Nephron progenitor cell (in vitro differentiated cells): Measurements from ENCODE around the gene ARHGEF12.

ENCODE experiments used
- DNase-seq: peaks from one replicate; pipeline ENCODE4 v3.0.0; 2021
- H3K27ac Mint-ChIP-seq: 2 replicates; pipeline ENCODE4 v1.8.0; 2021; ENCODE audit warnings: mild to moderate bottlenecking, moderate library complexity, mixed read lengths
- H3K27me3 Mint-ChIP-seq: 2 replicates; pipeline ENCODE4 v1.8.0; 2021; ENCODE audit warnings: mild to moderate bottlenecking, low read depth, mixed read lengths; ENCODE audit not compliant: poor library complexity
- H3K36me3 Mint-ChIP-seq: 2 replicates; pipeline ENCODE4 v1.8.0; 2021; ENCODE audit warnings: low read depth, mixed read lengths
- H3K4me1 Mint-ChIP-seq: 2 replicates; pipeline ENCODE4 v1.8.0; 2021; ENCODE audit warnings: mixed read lengths
- H3K4me3 Mint-ChIP-seq: 2 replicates; pipeline ENCODE4 v1.8.0; 2021; ENCODE audit warnings: mild to moderate bottlenecking, moderate library complexity, mixed read lengths
- H3K9me3 Mint-ChIP-seq: 2 replicates; pipeline ENCODE4 v1.8.0; 2021; ENCODE audit warnings: mild to moderate bottlenecking, moderate library complexity, mixed read lengths
- TF ChIP-seq, protein P1 (sequence below): fragments of 200-600 bp; sonication (generic); IDR thresholded peaks from 2 replicates; pipeline ENCODE4 v1.5.0; 2021; ENCODE audit warnings: antibody characterized with exemption

The ARHGEF12 gene

DNA sequence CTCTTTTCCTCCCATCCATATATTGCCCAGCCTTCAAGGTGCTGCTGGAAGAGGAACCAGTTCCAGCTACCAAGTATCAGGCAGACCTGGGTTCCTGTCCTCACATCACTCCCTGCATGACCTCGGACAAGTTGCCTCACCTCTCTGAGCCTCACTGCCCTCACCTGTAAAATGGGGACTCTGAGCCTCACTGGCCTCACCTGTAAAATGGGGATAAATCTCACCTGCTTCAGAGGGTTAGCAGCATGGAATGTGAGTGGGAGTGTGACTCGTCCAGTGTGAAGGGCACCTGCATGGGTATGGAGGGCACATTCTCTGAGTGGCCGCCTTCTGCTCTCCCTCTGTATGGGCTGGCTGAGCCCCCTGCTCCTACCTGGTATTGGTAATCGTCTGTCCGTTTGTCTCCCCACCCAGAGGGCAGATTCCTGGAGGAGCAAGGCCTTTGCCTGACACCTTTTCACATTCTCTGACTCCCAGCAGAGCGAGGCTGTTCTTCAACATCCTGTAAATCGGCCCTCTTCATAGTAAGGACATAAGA, 179.0 kb downstream of the ARHGEF12 start:
- Mint-ChIP-seq H3K4me3 (no peak overlapping the region), H3K4me1 (peaks cover 23% of the 10 kb centered on the region), H3K27ac (no peak overlapping the region), H3K36me3 (no peaks in the 10 kb centered on the region), H3K27me3 (peaks cover 72% of the 10 kb centered on the region), H3K9me3 (no peaks in the 10 kb centered on the region)
- no peak for DNase-seq
- TF ChIP-seq, protein P1, sequence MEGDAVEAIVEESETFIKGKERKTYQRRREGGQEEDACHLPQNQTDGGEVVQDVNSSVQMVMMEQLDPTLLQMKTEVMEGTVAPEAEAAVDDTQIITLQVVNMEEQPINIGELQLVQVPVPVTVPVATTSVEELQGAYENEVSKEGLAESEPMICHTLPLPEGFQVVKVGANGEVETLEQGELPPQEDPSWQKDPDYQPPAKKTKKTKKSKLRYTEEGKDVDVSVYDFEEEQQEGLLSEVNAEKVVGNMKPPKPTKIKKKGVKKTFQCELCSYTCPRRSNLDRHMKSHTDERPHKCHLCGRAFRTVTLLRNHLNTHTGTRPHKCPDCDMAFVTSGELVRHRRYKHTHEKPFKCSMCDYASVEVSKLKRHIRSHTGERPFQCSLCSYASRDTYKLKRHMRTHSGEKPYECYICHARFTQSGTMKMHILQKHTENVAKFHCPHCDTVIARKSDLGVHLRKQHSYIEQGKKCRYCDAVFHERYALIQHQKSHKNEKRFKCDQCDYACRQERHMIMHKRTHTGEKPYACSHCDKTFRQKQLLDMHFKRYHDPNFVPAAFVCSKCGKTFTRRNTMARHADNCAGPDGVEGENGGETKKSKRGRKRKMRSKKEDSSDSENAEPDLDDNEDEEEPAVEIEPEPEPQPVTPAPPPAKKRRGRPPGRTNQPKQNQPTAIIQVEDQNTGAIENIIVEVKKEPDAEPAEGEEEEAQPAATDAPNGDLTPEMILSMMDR = no peak

DNA sequence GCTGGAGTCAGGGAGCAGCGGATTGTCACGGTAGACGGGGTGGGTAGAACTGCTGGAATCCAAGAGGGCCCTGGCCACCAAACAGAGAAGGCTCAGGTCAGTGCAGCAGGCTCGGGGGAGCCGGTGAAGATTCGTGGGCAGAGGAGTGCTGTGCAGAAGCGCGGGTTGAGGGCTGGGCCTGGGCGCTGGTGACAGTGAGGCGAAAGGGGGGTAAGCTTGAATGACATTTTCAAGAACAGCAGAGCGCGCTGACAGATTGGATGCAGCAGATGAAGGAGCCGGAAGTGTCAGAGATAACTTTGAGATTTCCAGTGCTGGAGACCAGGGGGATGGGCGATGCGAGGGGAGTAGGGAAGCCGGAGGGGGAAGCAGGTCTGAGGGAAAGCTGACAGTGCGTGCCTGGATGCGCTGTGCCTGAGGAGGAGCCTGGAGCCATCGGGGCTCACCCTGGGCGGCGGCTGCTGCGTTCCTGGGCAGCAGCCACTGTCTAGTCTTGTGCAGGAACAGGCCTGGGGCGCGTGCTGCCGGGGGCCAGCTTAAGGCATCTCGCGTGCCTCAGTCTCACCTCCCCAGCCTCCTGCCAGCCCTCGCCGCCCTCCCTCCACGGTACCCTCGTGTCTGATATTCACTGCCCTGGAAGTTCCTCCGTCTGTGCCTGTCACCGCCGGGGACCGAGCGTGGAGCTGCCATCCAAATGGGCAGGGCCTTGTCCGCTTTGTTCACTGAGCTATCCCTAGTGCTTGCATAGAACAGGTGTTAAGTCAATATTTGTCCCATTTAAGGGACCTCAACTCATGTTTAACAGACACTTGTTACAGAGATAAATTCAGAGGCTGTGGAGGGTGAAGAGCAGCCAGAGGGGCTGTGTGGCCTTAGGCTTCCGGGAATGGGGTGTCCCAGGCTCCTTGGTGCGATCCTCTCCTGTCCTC, 180.5 kb downstream of the ARHGEF12 start:
- peak; percentile 34 for DNase-seq
- Mint-ChIP-seq H3K4me1 (peaks cover 23% of the 10 kb centered on the region), H3K4me3 (no peak overlapping the region), H3K36me3 (no peaks in the 10 kb centered on the region), H3K27me3 (peaks cover 68% of the 10 kb centered on the region), H3K27ac (no peak overlapping the region), H3K9me3 (no peaks in the 10 kb centered on the region)
- TF ChIP-seq, protein P1 = no peak

DNA sequence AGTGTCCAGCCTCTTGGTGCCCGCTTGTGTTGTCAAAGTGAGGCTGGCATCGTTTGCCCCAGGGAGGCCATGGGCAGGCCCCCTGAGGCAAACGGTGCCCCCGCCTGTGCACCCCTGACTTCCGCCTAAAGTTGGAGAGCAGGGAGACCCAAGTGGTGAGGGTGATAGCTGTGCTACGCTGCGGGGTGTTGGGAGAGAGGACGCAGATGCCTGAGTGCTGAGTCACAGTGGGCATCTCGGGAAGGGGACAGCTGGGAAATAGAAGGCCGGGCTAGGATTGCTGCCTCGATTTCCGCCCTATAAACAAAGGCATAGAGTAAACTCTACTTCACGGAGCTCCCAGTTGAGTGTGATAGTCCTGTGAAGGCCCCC, 181.2 kb downstream of the ARHGEF12 start:
- Mint-ChIP-seq H3K4me1 (peaks cover 23% of the 10 kb centered on the region), H3K36me3 (no peaks in the 10 kb centered on the region), H3K27ac (no peak overlapping the region), H3K4me3 (no peak overlapping the region), H3K9me3 (no peaks in the 10 kb centered on the region), H3K27me3 (peaks cover 63% of the 10 kb centered on the region)
- DNase-seq = no peak
- TF ChIP-seq, protein P1 = no peak

DNA sequence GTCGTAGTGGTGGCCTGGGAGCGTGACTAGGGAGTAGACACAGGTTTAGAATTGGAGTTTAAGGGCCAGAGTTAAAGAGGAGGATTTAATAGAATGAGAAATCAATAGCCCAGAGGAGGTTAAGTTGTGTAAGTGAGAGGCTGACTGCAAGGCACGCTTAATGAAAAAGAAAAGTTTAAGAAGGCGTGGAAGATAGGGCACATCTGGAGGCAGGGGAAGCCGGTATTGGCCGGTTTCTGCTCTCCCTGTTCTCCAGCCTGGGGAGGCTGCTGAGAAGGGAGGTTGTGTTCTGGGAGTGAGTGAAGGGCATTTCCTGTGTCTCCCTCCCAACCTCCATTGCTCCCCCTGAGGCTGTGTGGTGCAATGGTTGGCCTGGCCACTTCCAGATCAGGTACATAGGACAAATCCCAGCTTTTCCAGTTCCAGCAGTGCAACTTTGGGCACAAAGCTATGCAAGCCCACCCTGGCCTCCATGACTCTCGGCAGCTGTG, 181.6 kb downstream of the ARHGEF12 start:
- Mint-ChIP-seq H3K27ac (no peak overlapping the region), H3K27me3 (peaks cover 59% of the 10 kb centered on the region), H3K4me1 (peaks cover 25% of the 10 kb centered on the region), H3K36me3 (no peaks in the 10 kb centered on the region), H3K9me3 (no peaks in the 10 kb centered on the region), H3K4me3 (no peak overlapping the region)
- no peak for DNase-seq
- TF ChIP-seq, protein P1 = no peak

DNA sequence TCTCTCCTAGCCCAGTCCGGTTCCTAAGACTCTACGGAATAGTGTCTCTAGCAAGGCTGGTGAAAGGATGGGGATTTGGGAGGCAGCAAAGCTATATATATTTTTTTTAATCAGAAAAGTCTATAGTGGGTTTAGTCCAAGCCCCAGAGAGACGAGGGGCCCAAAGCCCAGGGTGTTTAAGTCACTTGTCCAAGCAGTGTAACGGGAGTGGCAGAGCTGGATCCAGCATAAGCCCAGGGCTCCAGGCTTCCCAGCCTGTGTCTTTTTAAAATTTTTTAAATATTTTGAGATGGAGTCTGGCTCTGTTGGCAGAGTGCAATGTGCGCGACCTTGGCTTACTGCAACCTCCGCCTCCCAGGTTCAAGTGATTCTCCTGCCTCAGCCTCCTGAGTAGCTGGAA, 182.1 kb downstream of the ARHGEF12 start:
- TF ChIP-seq, protein P1 = no peak
- Mint-ChIP-seq H3K9me3 (no peaks in the 10 kb centered on the region), H3K4me3 (no peak overlapping the region), H3K27ac (no peak overlapping the region), H3K4me1 (peaks cover 30% of the 10 kb centered on the region), H3K36me3 (no peaks in the 10 kb centered on the region), H3K27me3 (peaks cover 56% of the 10 kb centered on the region)
- DNase-seq = no peak
